Stromal cell of bone marrow (primary cell): ENCODE results near the gene NFKB1.

Experiments
- DNase-seq: peaks from one replicate; pipeline ENCODE4 v3.0.0-alpha.2; 2012; ENCODE audit warnings: low read depth

The NFKB1 gene

DNA sequence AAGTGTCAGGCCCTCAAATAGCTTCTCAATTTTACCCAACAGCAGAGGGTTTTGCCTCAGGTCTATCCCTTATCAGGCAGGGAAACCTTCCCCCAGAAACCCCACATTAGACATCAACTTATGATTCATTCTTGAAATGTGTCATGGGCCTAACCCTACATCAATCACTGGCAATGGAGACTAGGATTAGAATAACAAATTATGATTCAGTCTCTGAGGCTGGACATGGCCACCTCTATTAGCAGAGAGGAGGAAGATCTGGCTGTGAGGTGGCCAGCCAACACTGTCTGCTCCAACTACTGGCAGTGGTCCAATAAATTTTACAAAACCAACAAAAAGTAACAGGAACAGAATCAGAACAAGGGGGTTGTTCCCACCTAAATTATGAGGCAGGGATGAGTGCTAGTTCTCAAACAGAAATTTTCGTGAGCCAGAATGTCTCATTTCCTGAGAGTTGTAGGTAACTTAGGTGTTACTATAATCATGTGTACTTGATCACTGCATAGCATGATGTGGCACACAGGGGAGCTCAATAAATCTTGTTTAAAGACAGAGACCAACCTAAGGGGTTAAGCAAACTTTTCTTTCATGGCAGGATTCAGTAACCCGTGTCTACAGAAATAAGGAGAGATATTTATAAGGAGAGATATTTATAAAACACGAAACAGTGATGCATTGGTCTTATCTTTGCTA is 126.8 kb downstream of the NFKB1 start:
- DNase-seq = peak; percentile 69

DNA sequence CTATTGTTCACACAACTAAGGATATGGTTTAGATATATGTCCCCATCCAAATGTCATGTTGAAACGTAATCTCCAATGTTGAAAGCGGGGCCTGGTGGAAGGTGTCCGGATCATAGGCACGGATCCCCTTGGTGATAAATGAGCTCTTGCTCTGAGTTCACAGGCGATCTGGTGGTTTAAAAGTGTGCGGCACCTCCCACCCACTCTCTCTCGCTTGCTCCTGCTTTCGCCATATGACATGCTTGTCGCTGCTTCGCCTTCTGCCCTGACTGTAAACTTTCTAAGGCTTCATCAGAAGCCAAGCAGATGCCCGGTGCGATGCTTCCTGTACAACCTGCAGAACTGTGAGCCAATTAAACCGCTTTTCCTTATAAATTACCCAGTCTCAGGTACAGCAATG is 128.5 kb downstream of the NFKB1 start:
- DNase-seq = no peak

DNA sequence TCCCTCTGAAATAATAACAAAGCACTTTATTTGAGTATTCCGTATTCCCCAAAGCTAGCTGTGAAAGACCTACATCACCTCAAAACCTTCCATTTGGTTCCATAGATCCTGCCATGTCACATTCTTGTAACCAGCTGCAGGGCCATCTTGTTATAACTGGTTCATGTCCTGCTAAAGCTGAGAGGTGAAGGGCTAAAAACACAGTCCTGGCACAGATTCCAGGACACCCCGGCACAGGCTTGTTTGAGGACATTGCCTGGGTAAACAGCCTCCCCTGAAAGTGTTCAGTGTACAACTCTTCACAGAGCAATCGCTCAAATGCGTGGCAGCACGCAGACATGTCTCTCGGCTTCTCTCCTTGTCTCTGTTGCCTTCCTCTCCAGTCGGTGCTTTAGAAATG is 130.5 kb downstream of the NFKB1 start:
- no peak for DNase-seq

- DNase-seq = no peak
Observed at GRCh38 chr4:102632241-102633065, 131.3 kb downstream of the NFKB1 start.

DNA sequence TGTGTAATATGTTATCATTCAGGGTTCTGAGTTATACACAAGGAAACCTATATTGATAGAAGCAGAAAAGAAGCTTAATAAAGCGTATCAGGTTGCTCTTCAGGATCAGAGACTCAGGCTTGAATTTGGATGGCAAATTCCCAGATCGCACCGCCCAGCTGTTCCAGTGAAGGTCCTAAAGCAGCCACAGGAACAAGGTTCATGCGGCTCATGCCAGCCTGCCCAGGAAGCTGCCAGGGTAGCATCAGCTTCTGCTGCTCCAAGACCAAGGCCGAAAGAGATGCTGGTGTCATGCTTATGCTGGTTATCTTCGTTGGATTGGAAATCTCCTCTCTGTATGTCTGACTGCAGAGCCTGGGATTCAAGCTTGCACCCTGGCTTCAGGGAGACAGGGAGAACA is 131.9 kb downstream of the NFKB1 start:
- no peak for DNase-seq

- no peak for DNase-seq
Observed at GRCh38 chr4:102637391-102637790, 136.2 kb downstream of the NFKB1 start.

DNA sequence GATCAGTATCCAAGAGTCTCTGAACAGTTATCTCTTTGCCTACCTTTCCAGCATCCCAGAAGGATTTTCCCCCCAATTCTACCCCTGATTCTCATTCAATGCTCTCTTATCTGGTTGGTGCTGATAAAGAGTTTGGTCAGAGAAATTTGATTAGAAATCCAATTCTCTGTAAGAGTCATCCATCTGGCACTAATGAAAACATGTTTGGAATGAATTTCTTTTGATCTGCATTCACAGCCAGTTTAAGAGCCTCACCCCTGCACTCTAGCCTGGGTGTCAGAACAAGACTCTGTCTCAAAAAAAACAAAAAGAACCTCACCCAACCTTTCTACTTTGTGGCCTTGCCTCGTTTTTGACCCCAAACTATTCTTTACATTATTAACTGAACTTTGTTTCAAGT is 137.5 kb downstream of the NFKB1 start:
- DNase-seq = no peak

DNA sequence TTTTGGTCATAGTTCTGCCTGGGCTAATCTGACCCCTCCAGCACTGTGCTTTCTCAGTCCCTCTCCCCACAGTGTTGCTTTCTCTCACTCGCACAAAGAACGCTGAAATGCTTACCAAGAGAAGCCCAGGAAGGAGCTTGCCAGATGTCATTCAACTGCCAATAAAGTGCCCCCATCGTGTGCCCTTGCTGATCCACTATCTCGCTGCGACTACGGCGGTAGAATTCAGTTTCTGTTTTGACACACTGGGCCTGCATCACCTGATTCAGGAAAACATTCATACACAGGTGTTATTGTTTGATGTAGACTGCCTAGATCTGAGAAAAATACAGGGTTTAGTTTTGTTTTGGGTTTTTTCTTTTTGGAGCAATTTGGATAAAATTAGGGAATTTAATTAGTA is 138.4 kb downstream of the NFKB1 start:
- no peak for DNase-seq

- DNase-seq = peak; percentile 16
Observed at GRCh38 chr4:102640669-102641068, 139.5 kb downstream of the NFKB1 start.

DNA sequence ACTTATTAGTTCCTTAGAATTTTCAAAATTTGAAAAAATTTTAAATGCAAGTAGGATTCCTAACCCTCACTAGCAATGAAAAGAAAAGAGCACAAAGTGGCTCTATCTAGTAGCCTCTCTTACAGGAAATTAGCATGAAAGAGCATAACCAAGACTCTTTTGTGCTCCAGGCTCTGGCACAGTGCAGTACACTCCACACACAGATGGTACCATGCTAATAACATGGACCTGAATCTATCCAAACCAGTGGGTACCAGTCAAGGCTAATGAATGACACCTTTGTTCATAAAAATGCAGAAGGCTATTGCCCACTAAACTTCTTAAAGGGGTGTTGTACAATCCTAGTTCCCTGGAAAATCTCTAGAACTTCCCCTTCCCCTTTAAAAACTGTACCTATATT is 140.6 kb downstream of the NFKB1 start:
- DNase-seq = no peak

- DNase-seq = peak; percentile 85
Observed at GRCh38 chr4:102642631-102643298, 141.6 kb downstream of the NFKB1 start.

DNA sequence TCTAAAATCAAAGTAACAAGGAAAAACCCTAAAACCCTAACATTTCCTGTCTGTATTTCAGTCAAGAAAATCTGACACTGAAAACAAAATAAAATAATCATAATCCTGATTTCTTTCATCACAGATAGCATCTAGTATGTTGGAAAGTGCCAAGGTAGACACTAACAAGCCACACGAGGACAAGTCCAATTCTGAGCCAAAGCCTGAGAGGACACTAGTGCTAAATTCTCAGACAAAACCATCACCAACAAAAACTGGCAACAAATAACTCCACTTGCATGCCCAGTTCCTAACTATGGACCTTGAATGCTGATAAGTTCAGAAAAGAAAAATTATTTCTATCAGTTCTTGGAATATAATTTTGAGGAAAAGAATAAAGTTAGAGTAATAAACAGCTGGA is 146.0 kb downstream of the NFKB1 start:
- DNase-seq = no peak

GRCh38 chr4:102657206-102657605 is 156.0 kb downstream of the NFKB1 start:
- DNase-seq = no peak

DNA sequence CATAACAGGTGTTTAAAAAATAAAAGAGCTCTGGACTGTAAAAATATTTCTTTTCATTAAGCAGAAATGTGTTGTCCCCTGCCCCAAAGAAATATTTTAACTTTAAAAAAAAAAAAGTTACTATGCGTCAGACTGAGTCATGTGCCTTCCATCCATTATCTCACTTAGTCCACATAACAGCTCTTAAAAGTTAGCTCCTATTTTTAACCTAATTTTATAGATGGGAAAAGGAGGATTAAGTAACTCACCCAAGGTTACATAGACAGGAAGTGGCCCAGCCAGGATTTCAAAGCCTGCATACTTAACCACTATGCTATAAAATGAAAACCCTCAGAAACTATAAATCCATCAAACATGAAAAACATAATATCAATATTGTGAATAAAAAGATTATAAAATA is 161.9 kb downstream of the NFKB1 start:
- no peak for DNase-seq

DNA sequence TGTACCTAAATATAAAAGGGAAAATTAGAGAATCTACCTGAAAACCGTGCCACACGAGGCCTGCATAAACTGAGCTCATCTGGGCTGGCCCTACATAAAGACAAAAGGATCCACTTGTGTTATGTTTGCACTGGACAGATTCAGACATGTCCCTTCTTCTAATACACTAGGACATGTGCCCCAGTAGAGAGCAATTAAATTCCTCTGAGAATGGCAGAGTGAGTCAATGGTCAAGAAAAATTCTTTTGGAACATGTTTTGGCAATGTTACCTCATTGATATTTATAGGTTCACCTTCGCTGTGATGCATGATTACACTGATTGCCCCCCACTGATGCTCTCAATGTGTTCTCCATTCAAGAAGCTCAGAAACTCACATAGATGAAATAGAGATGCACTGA is 164.4 kb downstream of the NFKB1 start:
- no peak for DNase-seq
